ENCODE data around the gene LYSET.
A peak's percentile ranks its signal among the peaks of the same experiment; 100 is the strongest.
"Not testable (repeated sequence)": the region's sequence is repeated elsewhere in the genome, so short reads cannot be mapped to it uniquely, and the experiment has no call there.

Gene LYSET

DNA sequence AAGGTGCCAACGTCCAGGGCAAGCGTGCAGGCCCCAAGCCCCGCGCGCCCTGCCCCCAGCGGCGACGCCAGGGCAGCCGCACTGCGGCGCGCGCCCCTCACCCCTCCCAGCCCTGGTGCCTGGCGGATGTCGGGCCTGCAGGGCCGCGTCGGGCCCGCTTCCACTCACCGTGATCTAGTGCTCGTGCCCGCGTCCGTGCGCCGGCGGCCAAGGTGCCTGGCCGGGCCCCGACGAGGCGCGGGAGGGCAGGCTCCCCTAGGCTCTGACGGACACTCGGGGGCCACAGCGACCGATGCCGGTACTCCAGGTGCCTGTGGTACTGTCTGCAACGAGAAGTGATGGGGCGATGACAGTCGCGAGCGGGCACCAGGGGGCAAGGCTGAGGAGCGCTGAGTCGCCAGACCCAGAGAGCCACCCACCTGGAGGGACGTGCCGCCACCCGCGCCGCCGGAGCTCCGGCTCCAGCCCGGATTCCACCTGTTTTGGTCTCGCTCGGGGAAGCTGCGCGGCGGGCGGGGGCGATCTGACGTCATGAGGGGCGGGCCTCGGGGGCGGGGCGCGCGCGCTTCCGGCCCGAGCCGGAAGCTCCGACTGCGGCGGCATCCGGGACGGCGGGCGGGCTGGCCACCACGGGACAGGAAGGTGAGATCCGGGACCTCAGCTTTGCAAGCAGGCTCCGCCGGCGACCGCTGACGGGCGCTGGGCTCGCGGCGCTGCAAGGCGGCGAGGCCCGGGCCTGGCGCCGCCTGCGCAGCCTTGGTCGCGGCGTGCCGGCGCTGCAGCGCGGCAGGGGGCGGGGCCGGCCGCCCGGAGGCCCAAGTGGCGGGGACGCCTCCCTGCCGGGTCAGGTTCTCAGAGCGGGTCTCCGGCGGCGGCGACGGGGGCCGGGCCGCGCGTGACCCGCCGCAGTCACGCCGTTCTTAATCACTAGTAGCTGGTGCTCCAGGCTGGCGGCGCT, at the start of gene LYSET, which contains the start of gene MOAP1:
Gene LYSET (plus strand): TSS at position 927 of the 958 bp plus-strand sequence. CDS start 89 bp downstream, outside the sequence.
Gene MOAP1 (minus strand): TSS at position 507 of the 958 bp plus-strand sequence. CDS start 655 bp downstream, outside the sequence.
- peak; percentile 83 to 85 for DNase-seq (ENCODE audit: low read depth in 2 of 2)

- no peak for DNase-seq (ENCODE audit: low read depth in 2 of 2)
These were observed 49.7 kb upstream of the LYSET start for GRCh38 chr14:93135399-93135798.

DNA sequence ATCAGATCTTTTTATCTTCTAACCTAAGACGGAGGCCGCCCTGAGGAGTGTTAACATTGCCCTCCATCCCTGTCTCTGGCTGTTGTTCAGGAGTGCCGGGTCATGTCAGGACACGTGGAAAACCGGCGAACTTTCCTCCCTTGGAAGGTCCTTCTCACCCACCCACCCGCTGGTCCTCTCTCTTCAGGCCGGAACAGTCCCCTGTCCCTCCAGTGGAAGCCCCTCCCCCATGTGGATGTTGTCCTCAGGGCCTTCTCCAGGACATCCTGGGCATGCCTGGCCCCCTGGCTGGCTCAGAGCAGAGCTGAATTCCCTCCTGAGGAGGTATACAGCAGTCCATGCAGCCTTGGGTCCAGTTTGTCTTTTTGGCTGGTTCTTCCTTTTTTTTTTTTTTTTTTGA, 49.1 kb upstream of the LYSET start:
- no peak for DNase-seq (ENCODE audit: low read depth in 2 of 2)

DNA sequence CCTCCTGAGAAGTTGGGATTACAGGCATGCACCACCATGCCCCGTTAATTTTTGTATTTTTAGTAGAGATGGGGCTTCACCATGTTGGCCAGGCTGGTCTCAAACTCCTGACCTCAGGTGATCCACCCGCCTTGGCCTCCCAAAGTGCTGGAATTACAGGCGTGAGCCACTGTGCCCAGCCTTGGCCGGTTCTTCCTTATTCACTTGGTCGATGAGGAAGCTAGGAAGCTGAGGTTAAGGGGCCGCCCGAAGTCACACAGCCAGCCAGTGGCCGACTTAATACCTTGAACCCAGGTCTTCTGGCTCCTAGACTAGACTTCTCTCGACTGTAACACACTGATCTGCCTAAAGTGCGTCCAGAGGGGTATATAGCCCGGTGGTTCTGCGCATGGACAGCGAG, 48.6 kb upstream of the LYSET start:
- DNase-seq (ENCODE audit: low read depth in 2 of 2) = not testable (repeated sequence)

- no peak for DNase-seq (ENCODE audit: low read depth in 2 of 2)
These were observed 47.3 kb upstream of the LYSET start for GRCh38 chr14:93137864-93138263.

DNA sequence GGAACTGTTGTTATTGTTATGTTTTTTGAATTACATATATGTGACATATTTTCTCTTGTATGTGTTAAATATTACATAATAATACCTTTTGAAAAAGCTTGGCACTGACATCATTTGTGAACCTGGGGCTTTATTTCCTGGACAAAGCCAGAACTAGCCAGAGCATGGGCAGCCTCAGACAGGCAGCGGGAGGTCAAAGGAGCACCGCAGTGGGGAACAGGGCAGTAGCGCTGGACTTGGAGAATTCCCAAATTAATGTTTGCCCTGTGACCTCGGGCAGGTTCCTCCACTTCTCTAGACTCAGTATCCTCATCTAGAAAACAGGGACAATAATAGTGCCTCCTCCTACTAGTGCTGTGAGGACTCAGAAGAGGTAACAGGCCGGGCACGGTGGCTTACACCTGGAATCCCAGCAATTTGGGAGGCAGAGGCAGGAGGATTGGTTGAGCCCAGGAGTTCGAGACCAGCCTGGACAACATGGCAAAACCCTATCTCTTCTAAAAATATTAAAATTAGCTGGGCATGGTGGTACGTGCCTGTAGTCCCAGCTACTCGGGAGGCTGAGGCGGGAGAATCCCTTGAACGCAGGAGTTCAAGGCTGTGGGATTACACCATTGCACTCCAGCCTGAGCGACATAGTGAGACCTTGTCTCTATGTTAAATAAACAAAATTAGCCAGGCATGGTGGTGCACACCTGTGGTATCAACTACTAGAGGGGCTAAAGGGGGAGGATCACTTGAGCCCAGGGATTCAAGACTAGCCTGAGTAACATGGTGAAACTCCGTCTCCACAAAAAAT, 42.1 kb upstream of the LYSET start:
- no peak for DNase-seq (ENCODE audit: low read depth in 2 of 2)

DNA sequence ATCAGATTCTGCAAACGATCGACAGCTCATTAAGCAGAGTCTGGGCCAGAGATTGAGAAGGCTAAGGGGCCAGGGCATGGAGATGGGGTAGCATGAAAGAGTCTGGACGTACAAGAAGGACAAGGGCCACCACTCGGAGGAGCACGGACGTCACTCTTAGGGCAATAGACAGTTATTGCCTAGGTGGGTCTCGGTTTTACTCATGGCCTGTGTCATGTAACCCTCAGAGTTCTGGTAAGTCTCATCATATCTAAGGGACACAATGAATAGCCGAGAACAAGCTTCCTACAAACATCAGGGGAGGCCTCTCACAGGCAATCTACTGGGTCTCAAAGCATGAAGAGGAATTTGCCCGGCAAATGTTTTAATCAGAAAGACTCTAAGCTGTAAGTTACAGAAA, 39.0 kb upstream of the LYSET start:
- no peak for DNase-seq (ENCODE audit: low read depth in 2 of 2)

- DNase-seq (ENCODE audit: low read depth in 2 of 2) = no peak
These were observed 36.1 kb upstream of the LYSET start for GRCh38 chr14:93148979-93149378.

GRCh38 chr14:93150227-93151208, 34.6 kb upstream of the LYSET start:
- no peak for DNase-seq (ENCODE audit: low read depth in 2 of 2)

- DNase-seq (ENCODE audit: low read depth in 2 of 2) = no peak
These were observed 32.0 kb upstream of the LYSET start for GRCh38 chr14:93153121-93153520.

DNA sequence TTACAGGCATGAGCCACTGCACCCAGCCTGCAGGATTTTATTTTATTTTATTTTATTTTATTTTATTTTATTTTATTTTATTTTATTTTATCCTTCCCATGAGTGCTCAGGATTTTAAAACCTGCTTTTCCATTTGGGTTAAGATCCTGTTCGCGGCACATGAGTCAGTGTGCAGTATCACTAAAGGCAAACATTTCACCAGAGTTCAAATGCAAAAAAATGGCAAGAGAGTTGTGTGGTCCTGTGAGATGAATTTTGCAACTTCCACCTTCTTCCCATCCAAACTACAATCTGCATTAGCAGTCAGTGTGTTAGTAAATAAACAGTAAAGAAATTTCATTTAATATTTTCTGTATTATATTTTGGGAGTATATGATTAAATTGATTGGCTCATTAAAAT, 29.4 kb upstream of the LYSET start:
- DNase-seq (ENCODE audit: low read depth in 2 of 2) = no peak

DNA sequence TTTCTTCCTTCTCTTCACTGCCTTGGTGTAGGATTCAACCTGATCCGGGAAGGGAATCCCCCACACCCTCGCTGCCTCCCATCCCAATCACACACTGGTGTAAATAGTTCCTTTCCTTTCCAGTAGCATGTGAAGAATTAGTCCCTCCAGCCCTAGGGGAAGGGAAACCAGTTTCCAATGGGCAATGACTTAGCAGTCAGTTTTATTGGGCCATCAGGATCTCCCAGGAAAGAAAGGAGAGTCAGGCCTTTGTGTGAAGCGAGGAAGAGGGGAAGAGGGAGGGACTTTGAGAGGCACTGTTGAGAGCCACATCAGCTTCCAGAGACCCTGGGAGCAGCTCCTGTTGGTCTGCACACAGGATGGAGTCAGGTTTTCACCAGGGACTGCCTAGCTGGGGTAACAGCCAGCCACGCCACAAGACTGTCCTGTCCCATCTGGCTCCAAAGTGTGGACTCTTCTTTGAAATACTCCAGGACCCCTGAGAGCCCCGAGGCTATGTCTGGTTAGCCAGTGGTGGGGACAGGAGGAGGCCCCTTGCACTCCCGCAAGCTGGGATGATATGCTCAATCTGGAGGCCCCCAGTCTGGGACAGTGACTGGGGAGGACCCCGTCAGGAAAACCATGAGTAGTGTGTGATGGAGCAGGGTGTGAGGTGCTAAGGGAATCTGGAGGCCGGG, 28.3 kb upstream of the LYSET start:
- DNase-seq (ENCODE audit: low read depth in 2 of 2) = no peak

DNA sequence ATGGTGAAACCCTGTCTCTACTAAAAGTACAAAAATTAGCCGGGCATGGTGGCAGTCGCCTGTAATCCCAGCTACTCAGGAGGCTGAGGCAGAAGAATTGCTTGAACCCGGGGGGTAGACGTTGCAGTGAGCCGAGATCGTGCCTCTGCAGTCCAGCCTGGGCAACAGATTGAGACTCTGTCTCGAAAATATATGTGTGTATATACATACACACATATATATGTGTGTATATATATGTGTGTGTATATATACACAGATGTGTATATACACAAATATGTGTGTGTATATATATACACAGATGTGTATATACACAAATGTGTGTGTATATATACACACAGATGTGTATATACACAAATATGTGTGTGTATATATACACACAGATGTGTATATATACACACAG, 26.8 kb upstream of the LYSET start:
- not testable (repeated sequence) for DNase-seq (ENCODE audit: low read depth in 2 of 2)

GRCh38 chr14:93159625-93160352, 25.3 kb upstream of the LYSET start:
- DNase-seq (ENCODE audit: low read depth in 2 of 2) = not testable (repeated sequence)

- no peak for DNase-seq (ENCODE audit: low read depth in 2 of 2)
These were observed 24.7 kb upstream of the LYSET start for GRCh38 chr14:93160353-93160801.

DNA sequence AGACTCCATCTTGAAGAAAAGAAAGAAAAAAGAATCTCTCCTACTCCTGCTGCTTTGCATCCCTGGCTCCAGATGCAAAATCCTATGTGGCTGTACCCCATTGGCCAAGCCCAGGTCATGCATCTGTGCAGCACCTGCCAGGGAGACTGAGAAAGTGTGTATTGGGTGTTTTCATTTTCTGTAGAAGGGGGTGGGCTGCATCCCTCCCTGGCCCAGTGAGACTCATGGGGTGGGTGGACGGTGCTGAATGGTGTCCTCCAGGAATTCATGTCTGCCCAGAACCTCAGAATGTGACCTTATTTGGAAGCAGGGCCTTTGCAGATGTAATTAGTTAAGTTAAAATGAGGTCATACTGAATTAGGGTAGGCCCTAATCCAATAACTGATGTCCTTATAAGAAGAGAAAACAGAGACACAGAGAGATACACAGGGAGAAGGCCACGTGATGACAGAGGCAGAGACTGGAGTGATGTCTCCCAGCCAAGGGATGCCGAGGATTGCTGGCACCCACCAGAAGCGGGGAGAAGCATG, 23.6 kb upstream of the LYSET start:
- no peak for DNase-seq (ENCODE audit: low read depth in 2 of 2)

DNA sequence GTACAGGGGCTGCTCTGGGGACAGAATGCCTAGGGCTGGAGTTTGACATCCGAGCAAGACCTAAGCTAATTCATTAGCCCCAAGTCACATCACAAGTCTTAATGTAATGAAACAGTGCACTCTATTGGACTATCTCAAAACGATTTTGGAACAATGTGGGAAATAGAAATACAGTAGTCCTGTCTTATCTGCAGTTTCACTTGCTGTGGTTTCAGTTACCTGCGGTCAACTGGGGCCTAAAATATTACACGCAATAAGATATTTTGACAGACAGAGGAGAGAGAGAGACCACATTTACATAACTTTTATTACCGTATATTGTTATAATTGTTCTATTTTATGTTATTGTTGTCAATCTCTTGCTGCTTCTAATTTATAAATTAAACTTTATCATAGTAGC, 21.6 kb upstream of the LYSET start:
- no peak for DNase-seq (ENCODE audit: low read depth in 2 of 2)

GRCh38 chr14:93165271-93166265, 19.5 kb upstream of the LYSET start:
- DNase-seq (ENCODE audit: low read depth in 2 of 2) = not testable (repeated sequence)
